ENCODE results near the gene MOB3A.
A peak's percentile ranks its signal among the peaks of the same experiment; 100 is the strongest.

MOB3A gene

GRCh38 chr19:2096034-2096479 is at the start of gene MOB3A:
Gene MOB3A (minus strand): TSS chr19:2096326. CDS start chr19:2078560, 17,766 bp downstream.
- no peak for DNase-seq (ENCODE audit: low spot score)
- in situ Hi-C loops (cut with MboI; ENCODE audit: low pct_unique_long_range_greater_than_20kb, low sequenced_read_pairs, unreplicated experiment), result no loop called here
- TF ChIP-seq, protein P1, sequence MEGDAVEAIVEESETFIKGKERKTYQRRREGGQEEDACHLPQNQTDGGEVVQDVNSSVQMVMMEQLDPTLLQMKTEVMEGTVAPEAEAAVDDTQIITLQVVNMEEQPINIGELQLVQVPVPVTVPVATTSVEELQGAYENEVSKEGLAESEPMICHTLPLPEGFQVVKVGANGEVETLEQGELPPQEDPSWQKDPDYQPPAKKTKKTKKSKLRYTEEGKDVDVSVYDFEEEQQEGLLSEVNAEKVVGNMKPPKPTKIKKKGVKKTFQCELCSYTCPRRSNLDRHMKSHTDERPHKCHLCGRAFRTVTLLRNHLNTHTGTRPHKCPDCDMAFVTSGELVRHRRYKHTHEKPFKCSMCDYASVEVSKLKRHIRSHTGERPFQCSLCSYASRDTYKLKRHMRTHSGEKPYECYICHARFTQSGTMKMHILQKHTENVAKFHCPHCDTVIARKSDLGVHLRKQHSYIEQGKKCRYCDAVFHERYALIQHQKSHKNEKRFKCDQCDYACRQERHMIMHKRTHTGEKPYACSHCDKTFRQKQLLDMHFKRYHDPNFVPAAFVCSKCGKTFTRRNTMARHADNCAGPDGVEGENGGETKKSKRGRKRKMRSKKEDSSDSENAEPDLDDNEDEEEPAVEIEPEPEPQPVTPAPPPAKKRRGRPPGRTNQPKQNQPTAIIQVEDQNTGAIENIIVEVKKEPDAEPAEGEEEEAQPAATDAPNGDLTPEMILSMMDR (IDR thresholded peaks at IDR 0.05; ENCODE audit: extremely low read depth, insufficient read depth, missing control alignments), result peak; percentile 43

DNA sequence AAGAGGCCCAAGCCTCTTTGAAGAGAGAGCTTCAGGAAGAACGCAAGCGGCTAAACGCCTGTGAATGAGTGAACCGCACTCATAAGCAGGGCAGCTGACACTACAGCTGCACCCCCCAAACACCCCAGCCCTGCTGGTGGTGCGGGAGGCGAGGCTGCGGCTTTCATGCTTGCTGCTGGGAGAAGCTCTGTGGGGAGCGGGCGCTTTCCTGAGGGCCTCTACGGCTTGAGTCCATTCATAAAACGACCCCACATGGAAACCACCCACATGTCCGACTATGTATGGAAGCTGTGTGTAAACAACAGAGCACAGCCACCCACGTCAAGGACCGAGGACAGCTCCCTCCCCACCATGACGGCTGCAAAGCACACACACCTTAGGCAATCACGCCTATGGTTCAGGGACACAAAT is 49.7 kb upstream of the MOB3A start:
- in situ Hi-C loops (cut with MboI; ENCODE audit: low pct_unique_long_range_greater_than_20kb, low sequenced_read_pairs, unreplicated experiment), result no loop called here
- DNase-seq (ENCODE audit: low spot score), result no peak
- TF ChIP-seq, protein P1 (IDR thresholded peaks at IDR 0.05; ENCODE audit: extremely low read depth, insufficient read depth, missing control alignments), result no peak

GRCh38 chr19:2144190-2144589 is 48.1 kb upstream of the MOB3A start:
- in situ Hi-C loops (cut with MboI; ENCODE audit: low pct_unique_long_range_greater_than_20kb, low sequenced_read_pairs, unreplicated experiment), result no loop called here
- TF ChIP-seq, protein P1 (IDR thresholded peaks at IDR 0.05; ENCODE audit: extremely low read depth, insufficient read depth, missing control alignments), result no peak
- DNase-seq (ENCODE audit: low spot score), result no peak

DNA sequence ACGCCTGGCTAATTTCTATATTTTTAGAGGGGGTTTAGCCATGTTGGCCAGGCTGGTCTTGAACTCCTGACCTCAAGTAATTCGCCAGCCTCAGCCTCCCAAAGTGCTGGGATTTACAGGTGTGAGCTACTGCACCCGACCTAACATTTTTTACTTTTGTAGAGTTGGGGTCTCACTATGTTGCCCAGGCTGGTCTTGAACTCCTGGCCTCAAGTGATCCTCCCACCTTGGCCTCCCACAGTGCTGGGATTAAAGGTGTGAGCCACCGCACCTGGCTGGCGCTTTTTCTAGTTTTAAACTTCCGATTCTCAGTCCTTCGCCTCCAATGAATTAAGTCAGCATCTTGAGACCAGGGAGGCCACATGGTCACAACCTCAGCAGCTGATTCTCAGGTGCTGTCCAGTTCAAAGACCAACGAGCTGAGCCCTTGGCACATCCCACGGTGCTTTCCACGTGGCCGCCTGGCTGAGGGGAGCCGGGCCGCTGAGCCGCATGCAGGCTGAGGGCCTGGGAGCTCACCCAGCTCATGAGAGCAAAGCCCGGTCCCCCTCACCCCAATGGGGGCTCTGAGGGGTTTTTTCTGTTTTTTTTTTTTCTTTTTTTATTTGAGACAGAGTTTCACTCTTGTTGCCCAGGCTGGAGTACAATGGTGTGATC is 46.2 kb upstream of the MOB3A start:
- in situ Hi-C loops (cut with MboI; ENCODE audit: low pct_unique_long_range_greater_than_20kb, low sequenced_read_pairs, unreplicated experiment), result no loop called here
- TF ChIP-seq, protein P1 (IDR thresholded peaks at IDR 0.05; ENCODE audit: extremely low read depth, insufficient read depth, missing control alignments), result no peak
- DNase-seq (ENCODE audit: low spot score), result no peak

GRCh38 chr19:2140138-2140569 is 44.0 kb upstream of the MOB3A start:
- TF ChIP-seq, protein P1 (IDR thresholded peaks at IDR 0.05; ENCODE audit: extremely low read depth, insufficient read depth, missing control alignments), result no peak
- no peak for DNase-seq (ENCODE audit: low spot score)
- in situ Hi-C loops (cut with MboI; ENCODE audit: low pct_unique_long_range_greater_than_20kb, low sequenced_read_pairs, unreplicated experiment), result no loop called here

DNA sequence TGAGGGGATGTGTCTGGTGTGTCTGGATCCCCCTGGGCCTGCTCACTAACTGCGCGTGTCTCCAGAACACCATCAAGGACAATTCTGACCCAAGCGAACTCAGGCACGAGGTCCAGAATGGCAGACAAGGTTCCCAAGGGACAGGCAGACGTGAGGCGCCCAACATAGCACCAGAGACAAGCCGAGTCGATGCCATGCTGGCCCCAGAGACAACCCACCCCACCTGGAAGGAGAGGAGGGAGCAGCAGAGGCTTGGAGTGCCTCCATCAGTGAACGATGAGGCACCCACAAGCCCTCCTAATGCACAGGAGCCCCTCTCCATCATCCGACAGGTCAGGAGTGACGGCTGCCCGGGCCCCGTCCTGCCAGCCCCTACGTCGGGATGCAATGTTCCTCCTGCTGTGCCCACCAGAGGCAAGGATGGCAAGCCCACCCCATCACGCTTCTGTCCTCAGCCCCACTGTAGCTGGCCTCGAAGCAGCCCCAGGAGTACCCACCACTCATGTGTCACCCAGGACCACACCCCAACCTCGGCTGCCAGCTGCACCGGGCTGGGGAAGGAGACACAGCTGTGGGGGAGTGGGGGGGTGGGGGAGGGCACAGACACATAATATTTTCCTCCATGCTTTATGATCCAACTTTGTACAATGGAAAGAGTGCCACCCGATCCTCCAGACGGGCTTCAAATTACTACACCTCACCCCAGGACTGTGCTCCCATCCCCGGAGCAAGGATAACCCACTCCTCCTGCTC is 43.4 kb upstream of the MOB3A start:
- TF ChIP-seq, protein P1 (IDR thresholded peaks at IDR 0.05; ENCODE audit: extremely low read depth, insufficient read depth, missing control alignments), result no peak
- DNase-seq (ENCODE audit: low spot score), result no peak
- in situ Hi-C loops (cut with MboI; ENCODE audit: low pct_unique_long_range_greater_than_20kb, low sequenced_read_pairs, unreplicated experiment), result no loop called here
